Measurements from ENCODE around the gene ESRRB. TPM values are rescaled to one million over a fixed set of nuclear protein-coding genes. Genes with fewer than 3 reads are reported as not detected.

Gene ESRRB
- total RNA-seq, 3 donors from 2014 or later, result 0.16 to 0.44 TPM; not detected in 1

DNA sequence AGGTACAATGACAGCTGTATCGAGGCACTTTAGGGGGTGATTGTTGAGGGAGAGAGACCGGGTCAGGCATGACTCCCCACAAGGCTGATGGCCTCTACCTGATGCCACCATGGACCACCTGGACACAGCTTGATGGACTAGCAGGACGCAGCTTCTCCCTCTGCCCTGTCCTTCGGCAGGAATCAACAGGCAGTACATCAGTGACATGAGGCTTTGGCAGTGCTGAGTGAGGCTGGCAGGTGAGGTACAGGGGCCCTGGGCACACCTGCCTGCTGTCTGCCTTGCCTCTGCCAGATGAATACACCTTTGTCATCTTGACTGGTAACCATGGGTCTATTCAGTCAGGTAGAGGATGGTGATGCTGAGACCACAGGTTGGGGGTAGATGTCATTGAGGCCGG is 25.3 kb upstream of the ESRRB start:
- H3K36me3 ChIP-seq, result no peaks in the 10 kb centered on the region
- TF ChIP-seq, protein P1, sequence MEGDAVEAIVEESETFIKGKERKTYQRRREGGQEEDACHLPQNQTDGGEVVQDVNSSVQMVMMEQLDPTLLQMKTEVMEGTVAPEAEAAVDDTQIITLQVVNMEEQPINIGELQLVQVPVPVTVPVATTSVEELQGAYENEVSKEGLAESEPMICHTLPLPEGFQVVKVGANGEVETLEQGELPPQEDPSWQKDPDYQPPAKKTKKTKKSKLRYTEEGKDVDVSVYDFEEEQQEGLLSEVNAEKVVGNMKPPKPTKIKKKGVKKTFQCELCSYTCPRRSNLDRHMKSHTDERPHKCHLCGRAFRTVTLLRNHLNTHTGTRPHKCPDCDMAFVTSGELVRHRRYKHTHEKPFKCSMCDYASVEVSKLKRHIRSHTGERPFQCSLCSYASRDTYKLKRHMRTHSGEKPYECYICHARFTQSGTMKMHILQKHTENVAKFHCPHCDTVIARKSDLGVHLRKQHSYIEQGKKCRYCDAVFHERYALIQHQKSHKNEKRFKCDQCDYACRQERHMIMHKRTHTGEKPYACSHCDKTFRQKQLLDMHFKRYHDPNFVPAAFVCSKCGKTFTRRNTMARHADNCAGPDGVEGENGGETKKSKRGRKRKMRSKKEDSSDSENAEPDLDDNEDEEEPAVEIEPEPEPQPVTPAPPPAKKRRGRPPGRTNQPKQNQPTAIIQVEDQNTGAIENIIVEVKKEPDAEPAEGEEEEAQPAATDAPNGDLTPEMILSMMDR (IDR thresholded peaks at IDR 0.05), result no peak
- no peak for TF ChIP-seq POLR2A (IDR thresholded peaks at IDR 0.05)
- TF ChIP-seq POLR2AphosphoS5 (IDR thresholded peaks at IDR 0.05), result no peak
- no peak overlapping the region for H3K4me3 ChIP-seq
- no peaks in the 10 kb centered on the region for H3K9me3 ChIP-seq
- no peak overlapping the region for H3K27ac ChIP-seq
- H3K27me3 ChIP-seq, result peaks cover 0 to 4% of the 10 kb centered on the region in 2 donors
- intact Hi-C loops (cut with DNase I; ENCODE audit: low total_unique reads), result no loop called here
- no peaks in the 10 kb centered on the region for H3K4me1 ChIP-seq
- no peak for DNase-seq (ENCODE audit: low spot score in 2 of 2)

DNA sequence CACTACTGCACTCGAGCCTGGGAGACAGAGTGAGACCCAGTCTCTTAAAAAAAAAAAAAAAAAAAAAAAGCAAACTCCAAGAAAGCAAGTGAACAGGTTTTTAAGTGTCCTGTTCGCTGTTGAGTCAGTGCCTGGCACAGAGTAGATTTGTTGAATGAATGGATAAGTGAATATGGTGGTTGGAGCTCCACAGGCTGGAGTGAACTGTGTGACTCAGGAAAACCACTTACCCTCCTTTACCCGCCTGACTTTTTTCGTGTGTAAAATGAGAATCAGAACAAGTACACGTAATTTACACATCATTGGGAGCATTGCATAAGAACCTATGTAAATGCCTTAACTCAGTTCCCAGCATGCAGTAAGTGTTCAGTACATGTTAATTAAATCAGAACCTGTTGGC is 24.0 kb upstream of the ESRRB start:
- TF ChIP-seq, protein P1 (IDR thresholded peaks at IDR 0.05), result no peak
- TF ChIP-seq POLR2A (IDR thresholded peaks at IDR 0.05), result no peak
- no peak for TF ChIP-seq POLR2AphosphoS5 (IDR thresholded peaks at IDR 0.05)
- peaks cover 0 to 13% of the 10 kb centered on the region in 2 donors for H3K27me3 ChIP-seq
- no peaks in the 10 kb centered on the region for H3K9me3 ChIP-seq
- no peak overlapping the region for H3K4me3 ChIP-seq
- intact Hi-C loops (cut with DNase I; ENCODE audit: low total_unique reads), result no loop called here
- H3K36me3 ChIP-seq, result no peaks in the 10 kb centered on the region
- no peak overlapping the region for H3K27ac ChIP-seq
- no peaks in the 10 kb centered on the region for H3K4me1 ChIP-seq
- DNase-seq (ENCODE audit: low spot score in 2 of 2), result no peak

DNA sequence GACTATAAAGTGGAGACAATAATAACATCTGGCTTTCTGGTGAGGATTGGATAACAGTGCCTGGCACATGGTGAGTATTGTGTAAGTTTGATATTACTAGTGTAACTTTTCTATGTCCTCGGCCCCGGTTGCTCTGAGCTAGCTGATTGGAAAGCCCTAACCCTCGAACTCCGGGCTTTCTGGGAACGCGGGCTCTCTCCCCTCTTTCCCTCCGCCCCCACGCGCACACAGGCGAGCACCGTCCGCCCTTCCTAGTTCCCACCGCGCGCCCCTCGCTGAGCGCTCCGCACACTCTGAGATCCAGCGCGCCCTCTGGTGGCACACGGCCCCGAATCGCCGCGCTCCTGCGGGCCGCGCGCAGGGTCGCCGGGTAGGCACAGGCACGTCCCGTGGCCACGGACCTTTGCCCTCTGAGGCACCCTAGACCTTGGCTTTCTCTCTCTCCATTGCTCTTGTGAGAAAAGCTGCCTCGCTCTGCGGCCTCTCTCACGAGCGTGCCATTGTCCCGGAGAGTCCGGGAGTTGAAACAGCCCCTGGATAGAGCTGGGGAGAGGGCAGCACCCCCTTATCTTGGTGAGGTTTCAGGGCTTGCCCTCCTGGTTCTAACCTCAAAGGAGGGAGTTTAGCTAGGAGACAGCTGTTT is 23.2 kb upstream of the ESRRB start:
- DNase-seq (ENCODE audit: low spot score in 2 of 2), result no peak
- intact Hi-C loops (cut with DNase I; ENCODE audit: low total_unique reads), result no loop called here
- Histone ChIP-seq H3K27ac (no peak overlapping the region), H3K27me3 (peaks cover 0 to 13% of the 10 kb centered on the region in 2 donors), H3K4me1 (no peaks in the 10 kb centered on the region), H3K9me3 (no peaks in the 10 kb centered on the region), H3K4me3 (peak overlapping the region; percentile 15 to 58 (median 35)), H3K36me3 (no peaks in the 10 kb centered on the region)
- TF ChIP-seq, protein P1 (IDR thresholded peaks at IDR 0.05), result peak in 2 of 3 donors; percentile 69 to 73
- no peak for TF ChIP-seq POLR2A (IDR thresholded peaks at IDR 0.05)

DNA sequence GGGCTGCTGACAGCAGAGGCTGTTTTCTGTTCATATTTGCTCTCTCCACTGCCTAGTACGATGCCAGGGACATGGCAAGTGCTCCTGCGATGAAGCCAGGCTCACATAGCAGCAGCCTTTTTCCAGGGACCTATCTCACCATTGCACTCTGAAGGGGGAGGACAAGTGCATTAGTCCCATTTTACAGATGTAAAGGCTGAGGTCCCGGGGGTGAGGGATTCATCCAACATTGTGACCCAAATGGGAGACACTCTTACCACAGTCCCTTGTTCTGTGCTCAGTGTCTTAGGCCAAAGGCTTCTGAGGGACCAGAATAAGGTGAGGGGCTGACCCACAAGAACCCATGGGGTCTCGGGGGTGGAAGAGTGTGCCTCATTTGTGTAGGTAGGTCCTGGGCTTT is 21.6 kb upstream of the ESRRB start:
- Histone ChIP-seq H3K4me3 (no peak overlapping the region), H3K27ac (no peak overlapping the region), H3K9me3 (no peaks in the 10 kb centered on the region), H3K36me3 (no peaks in the 10 kb centered on the region), H3K27me3 (peaks cover 0 to 13% of the 10 kb centered on the region in 2 donors), H3K4me1 (no peaks in the 10 kb centered on the region)
- intact Hi-C loops (cut with DNase I; ENCODE audit: low total_unique reads), result no loop called here
- DNase-seq (ENCODE audit: low spot score in 2 of 2), result no peak
- TF ChIP-seq POLR2A (IDR thresholded peaks at IDR 0.05), result no peak
- TF ChIP-seq POLR2AphosphoS5 (IDR thresholded peaks at IDR 0.05), result no peak
- TF ChIP-seq, protein P1 (IDR thresholded peaks at IDR 0.05), result no peak

DNA sequence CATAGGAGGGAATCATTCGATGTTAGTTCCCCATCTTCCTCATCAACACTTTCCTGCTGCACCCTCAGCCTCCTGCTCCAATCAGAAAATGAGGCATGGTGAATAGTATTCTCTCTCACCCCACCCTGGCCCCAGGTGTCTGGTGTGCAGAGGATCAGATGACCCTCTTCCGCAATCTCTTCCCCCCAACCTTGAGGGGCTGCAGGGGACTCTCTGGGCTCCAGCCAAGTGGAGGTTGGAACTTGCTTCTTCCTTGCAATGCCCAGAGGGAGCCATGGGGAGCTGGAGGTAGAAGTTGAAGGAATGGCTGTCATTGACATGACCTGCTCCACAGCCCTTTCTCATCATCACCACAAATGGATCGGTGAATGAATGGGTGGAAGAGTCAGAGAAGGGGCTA is 20.2 kb upstream of the ESRRB start:
- H3K9me3 ChIP-seq, result no peaks in the 10 kb centered on the region
- no peak overlapping the region for H3K27ac ChIP-seq
- TF ChIP-seq POLR2AphosphoS5 (IDR thresholded peaks at IDR 0.05), result no peak
- TF ChIP-seq, protein P1 (IDR thresholded peaks at IDR 0.05), result no peak
- TF ChIP-seq POLR2A (IDR thresholded peaks at IDR 0.05), result no peak
- intact Hi-C loops (cut with DNase I; ENCODE audit: low total_unique reads), result no loop called here
- H3K27me3 ChIP-seq, result peaks cover 0 to 13% of the 10 kb centered on the region in 2 donors
- no peak for DNase-seq (ENCODE audit: low spot score in 2 of 2)
- H3K4me1 ChIP-seq, result no peaks in the 10 kb centered on the region
- H3K36me3 ChIP-seq, result no peaks in the 10 kb centered on the region
- H3K4me3 ChIP-seq, result no peak overlapping the region

Measured in breast epithelium (tissue), 4 donors.